Upper lobe of left lung (tissue), 4 donors: Measurements from ENCODE around the gene SH2B2.

Experiments
- CTCF ChIP-seq, 6 experiments: fragments of 450-650 bp in 4 of 6; fragments of 200-600 bp in 2 of 6; sonication (generic) in 2 of 6; IDR thresholded peaks; one replicate each; pipeline ENCODE4 v1.5.1; 2016 to 2019; ENCODE audit warnings: antibody characterized with exemption in 6 of 6
- POLR2AphosphoS5 ChIP-seq, 2 donors: sonication (generic); formaldehyde crosslinking; IDR thresholded peaks; one replicate each; pipeline ENCODE4 v1.5.1; 2017; ENCODE audit warnings: antibody characterized with exemption in 2 of 2

- TF ChIP-seq CTCF (IDR thresholded peaks at IDR 0.05) = no peak
- no peak for TF ChIP-seq POLR2AphosphoS5 (IDR thresholded peaks at IDR 0.05)
Observed at GRCh38 chr7:102326157-102326889, 39.7 kb downstream of the SH2B2 start.
